Astrocyte of the spinal cord (primary cell): ENCODE results near the gene CHDH.

ENCODE experiments used
- DNase-seq: peaks from one replicate; pipeline ENCODE4 v3.0.0; 2011; ENCODE audit warnings: low read depth, low spot score
- H3K4me3 ChIP-seq: 2 replicates; pipeline ENCODE4 v1.5.1; 2011; ENCODE audit warnings: low read depth, mild to moderate bottlenecking, low read length, moderate library complexity
- CTCF ChIP-seq: IDR thresholded peaks from 2 replicates; pipeline ENCODE4 v1.5.1; 2012; ENCODE audit warnings: low read depth, mild to moderate bottlenecking, low read length, inconsistent platforms
- in situ Hi-C: cut with HindIII; loops from 2 replicates; pipeline ENCODE4 v1.10.0; 2017; ENCODE audit warnings: low sequenced_read_pairs

Gene CHDH

GRCh38 chr3:53836084-53836872 lies 9.9 kb downstream of the CHDH start:
- TF ChIP-seq CTCF, result no peak
- in situ Hi-C loops, result no loop called here
- no peak overlapping the region for H3K4me3 ChIP-seq
- no peak for DNase-seq

- no peak overlapping the region for H3K4me3 ChIP-seq
- in situ Hi-C loops, result no loop called here
- no peak for DNase-seq
- TF ChIP-seq CTCF, result no peak
These were observed 11.0 kb downstream of the CHDH start for GRCh38 chr3:53835257-53835656.

GRCh38 chr3:53834429-53835095 lies 11.7 kb downstream of the CHDH start:
- no peak for DNase-seq
- no peak for TF ChIP-seq CTCF
- in situ Hi-C loops, result no loop called here
- no peak overlapping the region for H3K4me3 ChIP-seq

- no peak overlapping the region for H3K4me3 ChIP-seq
- in situ Hi-C loops, result no loop called here
- no peak for TF ChIP-seq CTCF
- DNase-seq, result no peak
These were observed 12.5 kb downstream of the CHDH start for GRCh38 chr3:53833700-53834099.

- TF ChIP-seq CTCF, result no peak
- in situ Hi-C loops, result no loop called here
- no peak for DNase-seq
- no peak overlapping the region for H3K4me3 ChIP-seq
These were observed 13.1 kb downstream of the CHDH start for GRCh38 chr3:53833053-53833645.

- DNase-seq, result no peak
- in situ Hi-C loops, result no loop called here
- TF ChIP-seq CTCF, result no peak
- H3K4me3 ChIP-seq, result no peak overlapping the region
These were observed 15.3 kb downstream of the CHDH start for GRCh38 chr3:53830944-53831343.
